NCI-H526 treated with DMSO at 0.1 percent for 48 hours (cell line): Measurements from ENCODE around the gene TMEM141.
A peak's percentile ranks its signal among the peaks of the same experiment; 100 is the strongest.
"Not testable (repeated sequence)": the region's sequence is repeated elsewhere in the genome, so short reads cannot be mapped to it uniquely, and the experiment has no call there.

ENCODE experiments used
- DNase-seq: peaks from one replicate; lab custom pipeline; 2025; lab: John Stamatoyannopoulos, UW

TMEM141 gene

DNA sequence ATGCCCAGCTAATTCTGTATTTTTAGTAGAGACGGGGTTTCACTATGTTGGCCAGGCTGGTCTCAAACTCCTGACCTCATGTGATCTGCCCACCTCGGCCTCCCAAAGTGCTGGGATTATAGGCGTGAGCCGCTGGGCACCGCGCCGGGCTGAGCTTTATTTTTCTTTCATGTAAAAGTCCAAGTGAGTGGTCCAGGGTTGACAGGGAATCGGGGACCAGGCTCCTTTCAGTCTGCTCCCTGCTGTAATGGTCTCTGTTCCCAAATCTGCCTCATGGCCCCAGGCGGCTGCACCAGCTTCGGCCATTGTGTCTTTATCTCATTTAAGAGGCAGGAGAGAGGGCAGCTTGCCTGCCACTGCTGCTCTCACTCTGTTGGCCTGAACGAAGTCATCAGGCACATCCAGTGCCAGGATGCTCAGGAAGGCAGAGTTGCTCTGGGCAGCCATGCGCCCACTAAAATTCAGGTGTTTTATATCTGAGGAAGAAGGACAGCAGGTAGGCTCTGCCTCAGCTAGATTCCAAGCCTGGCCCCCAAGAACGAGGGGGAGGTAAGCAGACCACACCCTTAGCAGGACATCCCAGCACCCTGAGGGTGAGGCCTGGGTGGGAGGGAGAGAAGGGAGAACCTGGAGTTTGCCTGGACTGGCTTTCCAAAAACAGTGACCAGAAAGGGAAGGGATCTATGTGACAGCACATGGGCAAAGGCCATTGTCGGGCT, 3.3 kb downstream of the TMEM141 start:
- no peak for DNase-seq

DNA sequence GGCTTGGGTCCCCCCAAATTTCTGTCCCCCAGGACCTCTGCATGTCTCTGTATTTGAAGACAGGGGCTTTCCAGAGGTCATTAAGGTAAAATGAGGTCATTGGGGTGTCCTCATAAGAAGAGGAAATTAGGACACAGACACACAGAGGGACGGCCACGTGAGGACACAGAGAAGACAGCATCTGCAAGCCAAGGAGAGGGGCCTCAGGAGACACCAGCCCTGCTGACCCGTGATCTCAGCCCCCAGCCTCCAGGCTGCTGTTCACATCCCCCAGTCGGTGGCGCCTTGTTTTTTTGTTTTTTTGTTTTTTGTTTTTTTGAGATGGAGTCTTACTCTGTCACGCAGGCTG, 3.8 kb downstream of the TMEM141 start:
- no peak for DNase-seq

- no peak for DNase-seq
Measured at GRCh38 chr9:136796238-136796774, 5.2 kb downstream of the TMEM141 start, which contains the start of gene CCDC183. CCDC183 (plus strand) TSS chr9:136796338; CDS start chr9:136796398, 60 bp downstream.

DNA sequence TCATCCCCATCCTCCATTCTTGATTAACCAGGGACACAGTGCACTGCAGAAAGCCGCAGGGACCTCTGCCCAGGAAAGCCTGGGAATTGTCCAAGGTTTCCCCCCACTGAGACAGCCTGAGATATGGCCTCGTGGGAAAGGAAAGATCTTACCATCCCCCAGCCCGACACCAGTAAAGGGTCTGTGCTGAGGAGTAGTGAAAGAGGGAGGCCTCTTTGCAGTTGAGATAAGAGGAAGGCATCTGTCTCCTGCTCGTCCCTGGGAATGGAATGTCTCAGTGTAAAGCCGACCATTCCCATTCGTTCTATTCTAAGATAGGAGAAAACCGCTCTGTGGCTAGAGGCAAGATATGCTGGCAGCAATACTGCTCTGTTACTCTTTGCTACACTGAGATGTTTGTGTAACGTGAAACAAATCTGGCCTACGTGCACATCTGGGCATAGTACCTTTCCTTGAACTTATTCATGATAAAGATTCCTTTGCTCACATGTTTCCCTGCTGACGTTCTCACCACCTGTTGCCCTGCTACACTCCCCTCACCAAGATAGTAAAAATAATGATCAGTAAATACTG, 5.7 kb downstream of the TMEM141 start:
- not testable (repeated sequence) for DNase-seq

- no peak for DNase-seq
Measured at GRCh38 chr9:136798708-136799078, 7.5 kb downstream of the TMEM141 start.

- DNase-seq, result no peak
Measured at GRCh38 chr9:136799079-136799853, 8.1 kb downstream of the TMEM141 start.

DNA sequence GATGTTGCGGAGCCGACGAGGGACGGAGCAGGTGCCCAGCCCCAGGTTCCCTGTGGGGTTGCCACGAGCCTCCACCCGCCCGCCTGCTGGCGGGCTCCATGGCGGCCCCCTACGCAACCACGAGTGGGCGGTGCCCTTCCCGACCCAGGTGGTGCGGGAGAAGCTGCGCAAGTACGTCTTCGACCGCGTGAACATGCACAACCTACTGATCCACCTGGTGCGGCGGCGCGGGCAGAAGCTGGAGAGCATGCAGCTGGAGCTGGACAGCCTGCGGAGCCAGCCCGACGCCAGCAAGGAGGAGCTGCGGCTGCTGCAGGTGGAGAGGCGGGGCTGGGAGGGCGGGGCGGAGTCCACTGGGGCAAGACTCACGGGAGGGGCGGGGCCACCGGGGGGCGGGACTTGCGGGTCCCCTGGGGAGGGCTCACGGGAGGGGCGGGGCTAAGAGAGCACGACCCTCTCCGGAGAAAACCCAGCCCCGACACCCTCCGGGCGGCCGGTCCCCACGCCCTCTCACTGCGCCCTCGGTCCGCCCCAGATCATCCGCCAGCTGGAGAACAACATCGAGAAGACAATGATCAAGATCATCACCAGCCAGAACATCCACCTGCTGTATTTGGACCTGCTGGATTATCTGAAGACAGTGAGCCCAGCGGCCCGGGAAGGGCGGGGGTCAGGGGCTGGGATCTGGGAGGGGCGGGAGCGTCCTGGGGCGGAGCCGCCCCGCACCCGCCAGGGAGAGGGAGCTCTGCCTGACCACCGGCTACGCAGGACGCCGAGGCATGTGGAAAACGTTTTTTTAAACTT, 8.9 kb downstream of the TMEM141 start:
- peak; percentile 72 for DNase-seq

- no peak for DNase-seq
Measured at GRCh38 chr9:136802321-136802720, 11.2 kb downstream of the TMEM141 start.

GRCh38 chr9:136803009-136803550, 11.9 kb downstream of the TMEM141 start:
- not testable (repeated sequence) for DNase-seq

DNA sequence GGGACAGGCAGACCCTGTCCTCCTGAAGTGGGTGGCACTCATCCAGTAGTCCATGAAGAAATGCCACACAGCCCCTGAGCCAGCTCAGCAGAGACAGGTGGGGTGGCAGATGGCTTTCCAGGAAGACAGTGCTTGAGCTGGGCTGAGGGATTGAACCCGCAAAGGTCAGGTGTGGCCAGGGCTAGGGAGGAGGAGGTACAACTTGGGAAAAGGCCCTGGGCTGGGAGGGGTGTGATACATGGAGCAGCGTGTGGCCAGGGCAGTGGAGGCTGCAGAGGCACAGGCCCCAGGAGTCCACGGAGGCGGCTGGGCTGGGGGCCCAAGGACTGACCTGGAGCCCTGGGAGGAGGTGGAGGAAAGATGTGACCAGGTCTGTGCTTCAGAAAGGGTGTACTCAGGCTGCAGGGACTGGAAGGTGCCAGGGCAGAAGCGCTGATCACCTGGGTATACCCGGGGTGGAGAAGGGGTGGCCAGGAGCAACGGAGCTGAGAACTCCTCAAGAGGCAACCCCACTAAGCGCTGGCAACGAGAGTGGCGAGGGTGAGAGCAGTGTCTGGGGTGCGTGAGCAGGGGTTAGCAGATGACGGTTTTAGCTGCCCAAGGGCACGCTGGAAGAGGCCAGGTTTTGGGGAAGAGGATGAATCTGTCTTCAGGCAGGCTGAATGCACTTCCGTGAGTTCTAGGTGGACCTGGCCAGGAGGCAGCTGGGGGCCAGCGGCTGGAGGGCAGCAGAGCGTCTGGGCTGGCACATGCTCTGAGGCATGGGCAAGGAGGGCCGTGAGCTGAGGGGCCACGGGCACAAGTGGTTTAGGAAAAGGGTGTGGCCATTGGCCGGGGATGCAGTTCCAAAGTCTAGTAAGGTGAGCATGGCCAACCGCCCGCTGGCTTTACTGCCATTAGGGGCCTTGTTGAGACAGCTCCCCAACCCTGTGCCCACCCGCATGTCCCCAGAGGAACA, 12.7 kb downstream of the TMEM141 start:
- DNase-seq, result no peak

- DNase-seq, result no peak
Measured at GRCh38 chr9:136804509-136805206, 13.5 kb downstream of the TMEM141 start.

DNA sequence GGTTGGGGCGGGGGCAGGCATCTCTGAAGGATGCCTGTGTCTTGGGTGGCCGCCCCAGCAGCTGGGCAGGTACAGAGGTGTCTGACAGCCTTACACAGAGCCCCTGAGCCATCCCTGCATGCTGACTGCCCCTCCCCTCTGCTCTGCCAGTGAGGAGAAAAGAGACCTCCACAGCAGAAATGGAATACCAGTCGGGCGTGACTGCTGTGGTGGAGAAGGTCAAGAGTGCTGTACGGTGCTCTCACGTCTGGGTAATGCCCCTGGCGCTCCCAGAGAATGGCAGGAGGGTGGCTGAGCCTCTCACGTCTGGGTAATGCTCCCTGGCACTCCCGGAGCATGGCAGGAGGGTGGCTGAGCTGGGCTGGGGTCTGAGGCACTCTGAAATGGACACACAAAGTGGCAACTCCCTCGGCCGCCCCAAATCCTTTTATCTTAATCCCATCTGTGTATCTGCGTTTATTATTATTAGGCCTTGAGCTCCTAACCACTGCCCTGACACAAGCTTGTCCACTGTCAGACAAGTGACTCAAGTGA, 14.1 kb downstream of the TMEM141 start:
- DNase-seq, result no peak

DNA sequence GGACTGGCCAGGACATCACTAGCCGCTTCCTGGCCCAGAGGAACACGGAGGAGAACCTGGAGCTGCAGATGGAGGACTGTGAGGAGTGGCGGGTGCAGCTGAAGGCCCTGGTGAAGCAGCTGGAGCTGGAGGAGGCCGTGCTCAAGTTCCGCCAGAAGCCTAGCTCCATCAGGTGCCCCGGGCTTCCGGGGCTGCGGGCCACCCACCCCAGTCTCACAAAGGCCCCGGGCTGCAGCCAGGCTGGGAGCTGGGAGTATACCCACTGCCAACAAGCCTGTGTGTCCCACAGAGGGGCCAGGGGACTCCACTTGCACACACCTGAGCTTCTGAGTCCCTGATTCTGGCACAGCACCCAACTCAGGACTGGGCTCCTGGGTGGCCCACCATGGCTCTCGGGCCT, 14.9 kb downstream of the TMEM141 start:
- DNase-seq, result no peak

GRCh38 chr9:136806631-136807201, 15.6 kb downstream of the TMEM141 start:
- DNase-seq, result no peak

DNA sequence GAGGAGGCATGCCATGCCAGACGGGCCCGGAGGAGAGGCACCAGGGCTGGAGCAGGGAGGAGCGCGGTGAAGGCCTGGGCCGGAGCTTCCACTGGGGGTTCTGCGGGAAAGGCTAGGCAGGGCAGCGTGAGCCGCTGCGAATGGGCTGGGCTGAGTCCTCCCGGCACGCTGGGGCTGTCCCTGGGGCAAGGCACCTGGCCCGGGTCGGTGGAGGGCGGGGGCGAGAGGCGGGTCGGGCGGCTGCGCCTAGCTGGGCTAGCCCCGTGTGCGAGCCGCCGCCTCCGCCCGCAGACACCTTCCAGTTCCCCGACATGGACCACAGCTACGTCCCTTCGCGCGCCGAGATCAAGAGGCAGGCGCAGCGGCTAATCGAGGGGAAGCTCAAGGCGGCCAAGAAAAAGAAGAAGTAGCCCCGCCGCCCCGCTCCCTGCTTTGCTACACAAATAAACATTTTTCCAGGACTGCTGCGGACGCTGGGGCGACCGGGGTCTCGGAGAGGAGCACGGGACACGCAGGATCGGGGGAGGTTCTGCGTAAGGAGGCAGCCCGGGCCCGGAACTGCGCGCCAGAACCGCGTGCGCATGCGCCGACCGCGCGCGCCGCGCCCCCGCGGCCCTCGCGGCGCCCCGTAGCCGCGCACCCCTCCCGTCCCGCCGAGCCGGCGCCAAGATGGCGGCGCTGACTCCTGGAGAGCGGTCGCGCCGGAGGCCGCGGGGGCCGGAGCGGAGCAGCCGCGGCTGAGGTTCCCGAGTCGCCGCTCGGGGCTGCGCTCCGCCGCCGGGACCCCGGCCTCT, 16.3 kb downstream of the TMEM141 start, which contains the start of gene RABL6:
Gene RABL6, plus strand, starts transcription at position 668 of the 794 bp plus-strand sequence. CDS start 249 bp downstream, outside the sequence.
- peak; percentile 25 for DNase-seq

DNA sequence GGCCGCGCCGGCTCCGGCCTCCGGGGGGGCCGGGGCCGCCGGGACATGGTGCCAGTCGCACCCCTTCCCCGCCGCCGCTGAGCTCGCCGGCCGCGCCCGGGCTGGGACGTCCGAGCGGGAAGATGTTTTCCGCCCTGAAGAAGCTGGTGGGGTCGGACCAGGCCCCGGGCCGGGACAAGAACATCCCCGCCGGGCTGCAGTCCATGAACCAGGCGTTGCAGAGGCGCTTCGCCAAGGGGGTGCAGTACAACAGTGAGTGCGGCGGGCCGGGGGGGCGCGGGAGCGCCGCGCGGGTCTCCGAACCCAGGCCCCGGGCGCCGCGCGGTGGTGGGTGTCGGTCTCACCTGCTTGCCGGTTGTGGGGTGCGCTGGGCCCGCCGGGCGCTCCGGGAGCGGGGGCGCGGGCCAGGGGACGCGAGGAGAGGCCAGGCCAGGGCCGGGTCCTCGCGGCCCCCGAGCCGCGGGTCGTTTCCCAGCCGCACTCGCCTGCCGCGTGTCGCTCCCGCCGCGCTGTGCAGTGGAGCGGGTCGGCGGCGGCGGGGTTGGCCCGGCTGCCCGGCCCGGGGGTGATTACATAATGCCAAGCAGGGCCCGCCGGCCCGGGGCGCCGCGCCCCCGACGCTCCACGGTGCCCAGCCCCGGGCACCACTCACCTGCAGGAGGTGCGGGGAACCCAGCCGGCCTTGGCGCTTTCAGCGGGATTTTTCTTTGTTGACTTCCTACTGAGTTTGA, 17.1 kb downstream of the TMEM141 start:
- DNase-seq, result peak; percentile 12

- no peak for DNase-seq
Measured at GRCh38 chr9:136808806-136809158, 17.6 kb downstream of the TMEM141 start.
